GM19238 (cell line): ENCODE data around the gene CLDN1.
"Not testable (repeated sequence)": the region's sequence is repeated elsewhere in the genome, so short reads cannot be mapped to it uniquely, and the experiment has no call there.

Experiments
- DNase-seq: peaks from one replicate; pipeline ENCODE4 v3.0.0; 2011; ENCODE audit warnings: low spot score; ENCODE audit not compliant: insufficient read length

CLDN1 gene

GRCh38 chr3:190294030-190294429 is 28.2 kb downstream of the CLDN1 start:
- DNase-seq: no peak

- DNase-seq: no peak
Measured at GRCh38 chr3:190293621-190294020, 28.6 kb downstream of the CLDN1 start.

DNA sequence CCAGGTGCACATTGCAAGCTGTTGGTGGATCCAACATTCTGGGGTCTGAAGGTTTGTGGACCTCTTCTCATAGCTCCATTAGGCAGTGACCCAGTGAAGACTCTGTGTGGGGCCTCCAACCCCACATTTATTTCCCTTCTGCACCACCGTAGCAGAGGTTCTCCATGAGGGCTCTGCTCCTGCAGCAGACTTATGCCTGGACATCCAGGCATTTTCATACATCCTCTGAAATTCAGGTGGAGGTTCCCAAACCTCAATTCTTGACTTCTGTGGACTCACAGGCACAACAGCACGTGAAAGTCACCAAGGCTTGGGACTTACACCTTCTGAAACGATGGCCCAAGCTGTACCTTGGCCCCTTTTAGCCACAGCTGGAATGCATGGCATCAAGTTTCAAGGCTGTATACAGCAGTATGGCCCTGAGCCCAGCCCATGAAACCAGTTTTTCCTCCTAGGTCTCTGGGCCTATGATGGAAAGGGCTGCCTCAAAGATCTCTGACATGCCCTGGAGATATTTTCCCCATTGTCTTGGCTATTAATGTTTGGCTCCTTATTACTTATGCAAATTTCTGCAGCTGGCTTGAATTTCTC is 30.2 kb downstream of the CLDN1 start:
- DNase-seq: no peak

DNA sequence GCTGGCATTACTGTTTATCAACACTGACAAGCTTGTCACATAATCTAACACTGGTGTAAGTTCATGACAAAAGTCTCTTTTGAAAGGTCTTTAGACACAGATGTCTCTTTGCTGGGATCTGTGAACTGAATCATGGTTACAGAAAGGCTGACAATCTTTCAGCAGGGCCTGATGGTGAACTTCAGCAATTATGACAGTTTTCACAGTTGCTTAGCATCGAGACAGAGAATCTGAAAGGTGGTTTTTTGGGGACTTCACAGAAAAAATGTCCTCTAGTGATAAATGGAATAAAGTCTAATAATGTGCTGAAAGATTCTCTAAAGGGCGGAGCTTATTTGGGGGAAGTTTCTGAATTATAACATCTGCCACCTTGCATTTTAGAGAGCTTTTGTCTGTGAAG is 32.3 kb downstream of the CLDN1 start:
- no peak for DNase-seq

DNA sequence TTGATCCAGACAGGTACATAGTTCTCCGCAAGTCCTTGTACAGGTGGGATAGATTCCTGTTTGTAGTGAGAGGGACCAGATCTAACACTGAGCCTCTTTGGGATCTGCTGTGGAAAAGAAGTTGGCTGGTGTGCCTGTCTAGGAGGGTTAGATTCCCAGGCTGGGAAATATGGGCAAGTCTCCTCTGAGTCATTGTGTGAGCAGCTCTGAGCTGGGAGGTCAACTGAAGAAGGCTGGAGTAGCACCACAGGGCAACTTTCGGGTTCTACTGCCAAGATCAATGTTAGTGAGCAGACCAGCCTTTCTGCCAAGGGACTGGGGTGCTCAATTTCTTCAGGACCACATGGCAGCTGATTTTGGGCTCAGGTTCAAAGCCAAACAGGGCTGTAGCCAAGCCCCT is 33.4 kb downstream of the CLDN1 start:
- no peak for DNase-seq

DNA sequence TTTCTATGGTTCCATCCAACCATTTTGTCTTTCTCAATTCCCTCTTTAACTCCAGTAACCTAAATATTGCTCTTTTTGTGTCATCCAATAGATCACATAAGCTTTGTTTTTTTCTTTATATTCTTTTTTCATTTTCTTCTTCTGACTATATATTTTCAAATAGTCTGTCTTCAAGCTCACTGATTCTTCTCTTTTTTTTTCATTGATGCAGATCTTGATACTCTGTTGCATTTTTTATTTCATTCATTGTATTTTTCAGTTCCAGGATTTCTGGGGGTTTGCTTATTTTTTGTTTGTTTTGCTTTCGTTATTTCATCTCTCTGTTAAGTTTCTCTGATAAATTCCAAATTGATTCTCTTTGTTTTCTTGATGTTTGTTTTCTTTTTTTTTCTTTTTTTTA is 36.2 kb downstream of the CLDN1 start:
- no peak for DNase-seq

DNA sequence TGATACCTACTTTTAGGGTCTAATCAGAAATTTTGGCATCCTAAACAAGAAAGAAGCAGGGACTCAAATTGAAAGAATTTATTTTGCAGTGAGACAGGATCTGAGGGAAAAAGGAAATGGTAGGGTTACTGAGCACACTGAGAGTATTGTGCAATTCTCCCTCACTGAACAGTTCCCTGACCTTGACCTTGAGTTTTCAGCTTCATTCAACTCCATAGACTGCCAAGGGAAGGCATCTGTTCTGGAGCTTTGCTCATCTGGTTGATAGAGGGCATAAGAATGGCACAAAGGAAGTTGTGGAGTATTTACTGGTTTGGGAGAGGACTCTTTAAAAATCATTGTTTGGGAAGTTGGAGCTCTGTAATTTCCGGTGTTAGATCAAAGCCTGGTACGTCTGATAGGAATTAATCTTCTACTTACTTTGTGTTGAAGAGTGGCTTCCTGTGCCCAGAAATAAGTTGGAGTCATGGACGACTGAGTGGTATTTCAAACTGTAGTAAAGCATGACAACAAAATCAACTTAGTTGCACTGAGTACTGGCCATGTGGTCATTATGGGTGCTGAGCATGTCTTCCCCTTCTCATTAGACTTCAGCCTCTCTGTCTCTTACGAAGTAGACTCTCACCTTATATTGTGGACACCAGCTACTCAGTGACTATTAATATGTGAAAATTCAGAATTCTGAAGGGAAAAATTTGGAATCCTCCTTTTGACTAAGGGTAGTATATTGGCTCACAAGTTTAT is 40.8 kb downstream of the CLDN1 start:
- DNase-seq: no peak

- DNase-seq: no peak
Measured at GRCh38 chr3:190279690-190280089, 42.6 kb downstream of the CLDN1 start.

- no peak for DNase-seq
Measured at GRCh38 chr3:190272747-190273146, 49.5 kb downstream of the CLDN1 start.

- no peak for DNase-seq
Measured at GRCh38 chr3:190269101-190269500, 53.1 kb downstream of the CLDN1 start.

DNA sequence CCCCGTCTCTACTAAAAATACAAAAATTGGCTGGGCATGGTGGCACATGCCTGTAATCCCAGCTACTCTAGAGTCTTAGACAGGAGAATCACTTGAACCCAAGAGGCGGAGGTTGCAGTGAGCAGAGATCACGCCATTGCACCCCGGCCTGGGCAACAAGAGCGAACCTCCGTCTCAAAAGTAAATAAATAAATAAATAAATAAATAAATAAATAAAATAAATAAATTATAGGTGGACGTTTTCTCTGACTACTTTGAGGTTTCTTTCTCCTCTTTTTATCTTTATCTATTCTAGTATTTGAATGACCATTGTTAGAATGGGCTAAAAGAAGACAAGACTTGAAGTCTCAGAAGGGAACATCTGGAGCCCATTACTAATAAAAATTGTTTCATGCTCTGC is 54.8 kb downstream of the CLDN1 start:
- not testable (repeated sequence) for DNase-seq

GRCh38 chr3:190266913-190267290 is 55.3 kb downstream of the CLDN1 start:
- DNase-seq: no peak

DNA sequence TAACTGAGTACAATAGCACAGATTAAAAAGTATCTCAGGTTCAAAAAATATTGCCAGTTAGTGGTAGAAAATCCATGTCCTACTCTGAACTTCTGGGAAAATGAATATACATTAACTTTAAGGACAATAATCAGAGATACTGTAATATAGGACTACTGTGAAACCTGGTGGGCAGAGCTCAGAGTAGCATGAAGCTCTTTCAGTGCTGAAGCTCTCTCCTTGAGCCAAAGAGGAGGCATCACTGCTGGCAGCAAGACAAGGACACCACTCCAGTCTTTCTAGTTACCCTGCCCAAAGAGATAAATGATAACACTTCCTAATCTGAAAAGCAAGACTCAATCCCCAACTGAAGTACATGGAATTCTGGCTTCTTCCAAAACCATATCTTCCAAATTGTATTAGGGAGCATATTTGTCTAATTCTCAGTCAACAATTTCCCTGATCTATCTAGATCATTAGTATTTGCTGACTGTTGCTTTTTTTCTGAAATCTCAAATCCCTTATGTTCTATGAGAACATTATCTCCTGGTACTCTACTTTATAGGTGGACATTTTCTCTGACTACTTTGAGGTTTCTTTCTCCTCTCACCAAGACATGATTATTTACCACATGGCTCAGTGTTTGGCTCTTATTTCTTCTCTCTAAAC is 55.9 kb downstream of the CLDN1 start:
- DNase-seq: no peak

GRCh38 chr3:190265796-190266195 is 56.5 kb downstream of the CLDN1 start:
- no peak for DNase-seq

DNA sequence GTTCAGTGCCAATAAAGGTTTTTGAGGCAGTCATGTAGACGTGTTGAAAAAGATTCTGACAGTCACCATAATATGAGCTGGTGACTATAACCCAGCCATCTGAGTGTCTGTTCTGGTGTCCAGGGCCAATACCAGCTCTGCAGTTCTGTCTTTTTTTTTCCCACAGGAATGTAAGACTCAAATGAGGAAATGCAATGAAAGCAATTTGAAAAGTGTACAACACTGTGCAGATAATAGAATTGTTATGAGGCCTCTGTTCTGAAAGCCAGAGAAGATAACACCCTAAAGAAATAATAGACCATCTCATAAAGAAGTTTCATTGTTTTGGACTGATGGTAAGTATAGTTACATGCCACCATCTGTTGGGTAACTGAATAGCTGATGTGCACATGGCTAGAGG is 57.1 kb downstream of the CLDN1 start:
- no peak for DNase-seq

DNA sequence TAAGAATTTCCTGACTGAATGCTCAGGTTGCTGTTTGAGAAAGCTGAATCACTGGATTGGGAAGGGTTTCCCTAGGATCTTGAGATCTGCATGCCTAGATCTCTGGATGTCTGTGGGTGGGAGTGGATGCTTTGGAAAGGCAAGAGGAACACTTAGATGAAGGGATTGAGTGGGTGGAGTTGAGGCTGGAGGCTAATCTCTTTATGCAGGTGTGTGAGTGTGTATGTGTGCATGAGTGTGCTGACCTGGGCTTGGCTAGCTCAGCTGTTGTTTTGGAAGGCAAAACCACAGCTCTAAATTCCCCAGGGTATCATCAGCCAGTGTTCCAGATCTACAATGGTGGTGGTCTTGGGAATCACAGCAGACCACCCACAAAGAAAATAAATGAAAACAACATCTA is 60.5 kb downstream of the CLDN1 start:
- DNase-seq: no peak

DNA sequence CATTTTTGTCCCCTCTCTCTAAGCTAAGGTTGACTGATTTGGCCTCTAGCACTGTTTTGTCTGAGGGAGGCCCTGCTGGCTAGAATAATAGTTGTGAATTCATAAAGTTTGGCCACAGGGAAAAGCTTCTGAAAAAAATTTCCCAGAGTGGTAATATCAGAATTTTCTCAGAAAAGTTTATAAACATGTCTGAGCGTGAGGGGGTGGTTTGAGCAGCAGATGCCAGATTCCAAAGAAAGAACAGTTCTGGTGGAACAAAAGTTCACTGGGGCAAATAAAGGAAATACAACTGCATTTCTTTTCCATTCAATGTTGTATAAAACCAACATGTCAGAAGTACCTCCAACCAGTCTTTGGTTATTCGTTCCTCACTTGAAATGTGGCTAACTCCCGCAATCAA is 61.2 kb downstream of the CLDN1 start:
- no peak for DNase-seq

DNA sequence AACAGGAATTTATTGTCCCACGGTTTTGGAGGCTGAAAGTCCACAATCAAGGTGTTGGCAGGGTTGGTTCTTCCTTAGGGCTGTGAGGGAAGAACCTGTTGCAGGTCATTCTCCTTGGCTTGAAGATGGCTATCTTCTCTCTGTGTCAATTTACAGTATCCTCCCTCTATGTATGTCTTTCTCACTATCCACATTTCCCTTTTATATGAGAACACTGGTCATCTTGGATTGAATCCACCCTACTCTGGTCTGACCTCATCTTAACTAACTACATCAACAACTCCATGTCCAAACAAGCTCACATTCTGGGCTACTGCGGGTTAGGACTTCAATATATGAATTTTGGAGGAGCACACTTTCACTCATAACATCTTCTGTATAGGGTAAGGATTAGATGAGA is 61.9 kb downstream of the CLDN1 start:
- no peak for DNase-seq

GRCh38 chr3:190258634-190259033 is 63.6 kb downstream of the CLDN1 start:
- no peak for DNase-seq
